Measurements from ENCODE around the gene DYNC2LI1.

DYNC2LI1 gene

DNA sequence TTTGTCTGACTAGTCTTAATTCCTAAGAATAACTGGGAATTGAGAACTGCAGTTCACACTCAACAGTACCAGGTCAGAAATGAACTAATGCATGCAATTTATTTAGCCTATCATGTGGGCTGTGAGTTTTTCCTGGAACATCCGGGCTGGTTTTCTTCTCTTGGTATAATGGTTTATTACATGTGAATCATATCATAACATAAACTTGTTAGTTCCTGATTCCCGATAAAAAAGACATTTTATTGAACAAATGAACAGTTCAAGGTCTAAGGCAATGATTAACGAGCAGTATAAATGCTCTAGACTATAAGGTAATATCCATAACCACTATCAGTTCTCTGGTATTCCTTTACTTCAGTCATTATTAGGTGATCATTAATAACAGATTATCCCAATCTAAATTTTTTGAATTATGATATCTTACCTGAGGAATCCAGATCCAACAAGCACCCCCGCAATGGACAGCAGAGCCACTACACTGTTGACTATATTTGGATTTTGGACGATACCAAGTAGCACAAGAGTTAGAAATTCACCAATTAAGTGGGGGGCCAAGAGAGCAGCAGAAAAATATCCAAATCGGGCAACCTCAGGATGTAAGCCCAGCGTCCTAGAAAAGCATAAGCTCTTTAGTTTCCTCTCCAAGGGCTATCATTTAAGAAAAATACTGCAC lies 45.8 kb downstream of the DYNC2LI1 start:
- no peak for DNase-seq

DNA sequence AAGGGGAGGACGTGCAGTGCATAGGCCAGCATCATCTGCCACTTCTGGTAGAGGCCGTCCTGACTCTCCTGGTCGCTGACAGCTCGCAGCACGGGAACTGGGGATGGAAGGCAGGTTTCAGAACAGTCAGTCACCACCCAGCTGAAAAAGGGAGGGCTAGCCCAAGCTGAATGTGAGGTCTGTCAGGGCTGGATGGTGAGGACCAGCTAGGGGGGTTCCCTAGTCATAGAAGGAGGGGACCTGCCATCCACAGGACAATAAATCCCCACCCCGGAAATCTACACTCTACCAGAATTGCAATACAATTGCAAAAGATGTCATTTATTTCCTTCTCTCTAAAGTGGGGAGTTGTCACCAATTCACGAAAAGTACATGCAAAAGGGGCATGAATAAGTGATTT lies 49.0 kb downstream of the DYNC2LI1 start:
- no peak for DNase-seq

DNA sequence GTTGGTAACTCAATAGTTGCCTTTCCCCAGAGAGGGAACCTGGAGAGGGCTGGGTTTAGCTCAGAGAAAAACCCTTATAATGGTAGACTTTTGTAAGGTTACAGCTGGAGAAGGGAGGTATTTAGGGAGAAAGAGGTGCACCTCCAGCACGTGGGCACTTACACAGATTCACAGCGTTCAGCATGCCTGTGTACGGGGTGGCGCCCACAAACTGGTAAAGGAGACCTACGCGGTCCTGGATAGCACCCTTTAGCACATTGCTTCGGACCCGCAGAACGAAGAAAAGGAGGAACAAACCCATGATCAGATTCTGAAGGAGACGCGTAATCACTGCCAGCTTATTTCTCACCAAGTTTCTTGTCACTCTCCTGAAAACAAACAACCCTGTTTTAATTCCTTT lies 49.9 kb downstream of the DYNC2LI1 start:
- no peak for DNase-seq

DNA sequence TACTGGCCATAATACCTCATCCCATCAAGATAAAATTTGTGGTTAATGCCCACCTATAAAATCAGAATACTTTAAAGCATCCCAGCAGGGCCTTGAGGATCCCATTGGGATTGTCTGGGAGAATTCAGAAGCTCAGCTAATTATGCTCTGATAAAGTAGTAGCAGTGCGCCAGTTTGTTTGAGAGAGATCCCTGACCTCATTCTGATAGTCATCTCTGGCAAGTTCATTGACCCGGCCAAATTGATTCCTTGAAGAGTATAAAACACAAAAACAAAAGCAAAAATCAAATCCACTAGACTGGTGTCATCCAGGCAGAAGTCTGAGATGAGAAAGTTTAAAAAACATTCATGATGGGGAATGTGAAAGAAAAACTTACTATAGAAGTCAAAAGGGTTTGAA lies 50.7 kb downstream of the DYNC2LI1 start:
- no peak for DNase-seq

DNA sequence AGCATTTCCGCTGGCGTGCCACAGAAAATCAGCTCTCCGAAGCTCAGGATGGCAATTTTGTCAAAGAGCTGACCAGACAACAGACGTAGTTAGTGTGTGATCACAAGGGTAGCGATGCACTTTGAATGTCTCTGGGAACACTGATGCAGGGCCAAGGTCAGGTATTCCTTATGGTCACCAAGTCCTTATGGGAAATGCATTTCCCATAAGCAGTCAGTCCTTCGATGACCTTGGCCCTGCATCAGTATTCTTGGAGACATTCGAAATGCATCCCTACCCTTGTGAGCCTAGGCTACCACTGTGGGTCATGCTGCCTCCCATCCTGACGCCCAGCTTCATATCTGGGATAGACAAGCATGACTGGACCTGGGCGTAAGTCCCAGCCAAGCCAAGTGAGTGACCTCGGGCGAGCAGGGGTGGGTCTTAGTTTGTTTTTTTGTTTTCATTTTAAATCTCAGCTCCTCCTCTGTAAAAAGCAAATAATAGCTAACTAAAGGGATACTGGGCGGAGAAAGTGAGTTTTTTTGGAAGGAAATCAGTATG lies 51.2 kb downstream of the DYNC2LI1 start:
- DNase-seq: no peak

DNA sequence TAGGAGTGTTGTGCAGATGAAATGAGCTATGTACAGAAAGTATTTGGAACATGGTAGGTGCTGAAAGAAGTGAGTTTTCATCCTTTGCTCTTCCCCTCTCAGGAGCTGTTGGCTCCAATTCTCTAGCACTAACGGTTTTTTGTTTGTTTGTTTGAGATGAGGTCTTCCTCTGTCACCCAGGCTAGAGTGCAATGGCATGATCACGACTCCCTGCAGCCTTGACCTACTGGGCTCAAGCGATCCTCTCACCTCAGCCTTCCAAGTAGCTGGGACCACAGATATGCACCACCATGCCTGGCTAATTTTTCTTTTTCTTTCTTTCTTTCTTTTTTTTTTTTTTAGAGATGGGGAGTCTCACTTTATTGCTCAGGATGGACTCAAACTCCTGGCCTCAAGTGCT lies 52.0 kb downstream of the DYNC2LI1 start:
- no peak for DNase-seq

DNA sequence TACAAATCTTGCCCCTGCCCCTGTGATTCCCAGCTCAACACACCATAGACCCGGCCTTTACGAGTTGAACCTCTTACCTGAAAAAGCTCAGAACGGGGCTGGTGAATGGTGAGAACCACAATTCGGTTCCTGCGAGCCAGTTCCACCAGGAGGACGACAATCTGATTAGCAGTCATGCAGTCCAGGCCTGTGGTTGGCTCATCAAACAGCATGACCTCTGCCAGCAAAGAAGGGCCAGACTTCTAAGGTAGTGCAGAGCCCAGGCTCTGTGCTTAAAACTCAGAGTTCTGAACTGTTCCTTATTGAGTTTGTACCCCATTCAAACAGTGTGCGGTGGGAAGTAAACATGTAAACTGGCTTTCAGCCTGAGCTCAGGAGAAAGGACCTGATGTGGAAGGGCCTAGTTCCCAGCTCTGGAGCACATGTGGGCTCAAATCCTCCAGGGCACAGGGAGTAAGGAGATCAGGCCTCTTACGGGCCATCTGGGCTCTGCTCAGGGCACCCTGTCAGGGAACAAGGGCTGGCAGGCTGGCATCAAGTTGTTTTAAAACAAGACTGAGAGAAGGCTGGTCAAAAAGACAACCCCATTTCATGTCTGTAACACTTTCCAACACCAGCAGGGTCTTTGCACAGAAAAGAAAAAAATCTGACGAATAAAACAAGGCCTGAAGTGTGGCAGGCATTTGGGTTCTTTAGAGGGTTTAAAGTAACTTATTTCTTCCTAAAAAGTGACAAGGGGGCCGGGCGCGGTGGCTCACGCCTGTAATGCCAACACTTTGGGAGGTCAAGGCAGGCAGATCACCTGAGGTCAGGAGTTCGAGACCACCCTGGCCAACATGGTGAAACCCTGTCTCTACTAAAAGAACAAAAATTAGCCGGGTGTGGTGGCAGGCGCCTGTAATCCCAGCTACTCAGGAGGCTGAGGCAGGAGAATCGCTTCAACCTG lies 52.7 kb downstream of the DYNC2LI1 start:
- no peak for DNase-seq

DNA sequence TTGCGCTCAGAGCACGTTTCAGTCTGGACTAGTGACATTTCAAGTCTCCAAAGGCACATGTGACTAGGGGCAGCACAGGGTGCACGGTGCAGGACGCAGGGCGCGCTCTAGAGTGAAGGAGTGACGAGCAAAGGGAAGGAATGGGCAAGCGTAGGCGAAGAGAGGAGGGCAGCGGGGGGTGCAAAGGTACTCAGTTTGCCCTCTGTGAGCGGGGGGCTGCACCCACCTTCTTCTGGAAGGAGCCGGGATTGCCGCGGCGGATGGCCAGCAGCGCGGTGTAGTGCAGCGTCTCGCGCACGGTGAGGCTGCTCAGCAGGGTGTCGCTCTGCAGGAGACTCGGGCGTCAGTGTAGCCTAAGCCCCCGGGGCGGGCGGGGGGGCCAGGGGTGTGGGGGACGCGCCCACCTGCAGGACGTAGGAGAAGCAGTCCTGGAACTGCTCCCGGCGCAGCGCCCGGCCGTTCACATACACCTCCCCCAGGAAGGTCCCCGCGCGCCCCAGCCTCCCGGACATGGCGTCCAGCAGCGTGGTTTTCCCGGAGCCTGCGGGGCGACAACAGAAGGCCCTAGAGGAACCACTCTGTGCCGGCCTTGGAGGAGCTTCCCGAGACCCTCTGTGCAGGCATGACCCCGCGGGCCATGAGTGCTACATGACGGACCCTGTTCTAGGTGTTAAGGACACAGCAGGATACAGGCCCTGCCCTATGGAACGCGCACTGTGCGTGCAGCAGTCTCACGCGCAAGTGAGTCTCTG lies 57.9 kb downstream of the DYNC2LI1 start:
- no peak for DNase-seq

DNA sequence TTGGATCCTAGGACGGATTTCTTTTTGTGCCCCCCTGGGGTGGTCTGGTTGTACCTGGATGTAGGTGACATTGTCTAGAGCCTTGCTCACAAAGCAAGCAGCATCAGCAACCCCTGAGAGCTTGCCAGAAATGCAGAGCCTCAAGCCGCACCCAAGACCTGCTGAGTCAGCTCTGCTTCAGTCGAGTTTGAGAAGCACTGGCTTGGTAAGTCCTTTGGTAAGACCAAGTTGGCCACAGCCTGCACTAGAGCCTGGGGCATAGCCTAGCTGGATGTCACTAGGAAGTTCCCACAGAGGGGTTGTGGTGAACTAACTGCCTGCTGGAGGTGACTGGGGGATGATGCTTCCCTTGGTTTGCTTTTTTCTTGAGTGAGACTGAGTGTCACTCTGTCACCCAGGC lies 58.6 kb downstream of the DYNC2LI1 start:
- no peak for DNase-seq

DNA sequence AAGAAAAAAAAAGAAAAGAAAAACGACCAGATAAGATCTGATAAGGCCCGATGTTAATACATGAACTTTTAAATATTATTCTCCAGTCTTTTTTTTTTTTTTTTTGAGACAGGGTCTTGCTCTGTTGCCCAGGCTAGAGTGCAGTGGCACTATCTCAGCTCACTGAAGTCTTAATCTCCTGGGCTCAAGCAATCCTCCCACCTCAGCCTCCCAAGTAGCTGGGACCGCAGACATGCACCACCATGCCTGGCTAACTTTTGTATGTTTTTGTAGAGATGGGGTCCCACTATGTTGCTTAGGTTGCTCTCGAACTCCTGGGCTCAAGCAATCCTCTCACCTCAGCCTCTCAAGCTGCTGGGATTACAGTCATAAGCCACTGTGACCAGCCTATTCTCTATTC lies 63.2 kb downstream of the DYNC2LI1 start:
- no peak for DNase-seq

DNA sequence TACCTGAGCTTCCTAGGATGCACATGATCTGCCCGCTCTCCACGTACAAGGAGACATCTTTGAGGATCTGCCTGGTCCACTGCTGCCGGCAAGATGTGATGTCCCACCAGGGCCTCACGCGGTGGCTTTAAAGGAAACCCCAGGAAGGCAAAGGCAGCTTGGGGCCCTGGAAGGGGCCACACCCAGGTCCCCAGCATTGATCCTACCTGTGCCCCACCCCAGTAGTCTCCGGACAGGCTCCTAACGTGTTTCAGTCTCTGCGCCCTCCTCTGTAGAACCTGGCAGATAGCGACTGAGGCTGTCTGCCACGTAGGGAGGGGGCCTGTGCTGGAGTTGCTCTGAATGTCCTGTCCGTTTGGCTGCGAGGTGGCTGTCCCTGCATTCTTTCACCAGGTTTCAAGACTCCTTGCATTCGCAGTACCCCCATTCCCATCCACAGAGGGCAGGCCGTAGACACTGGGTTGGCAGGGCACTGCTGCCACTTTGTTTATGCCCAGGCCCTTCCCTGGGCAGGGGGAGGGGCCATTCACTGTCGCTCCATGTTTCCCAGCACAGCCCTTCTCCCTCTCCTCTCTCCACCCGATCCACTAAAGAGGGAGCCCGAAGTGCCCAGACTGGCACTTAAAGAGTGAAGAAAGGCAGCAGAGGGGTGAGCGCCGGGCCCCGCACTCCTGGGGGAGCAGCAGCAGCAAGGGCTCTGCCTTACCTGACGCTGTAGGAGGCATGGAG lies 64.2 kb downstream of the DYNC2LI1 start:
- DNase-seq: no peak

DNA sequence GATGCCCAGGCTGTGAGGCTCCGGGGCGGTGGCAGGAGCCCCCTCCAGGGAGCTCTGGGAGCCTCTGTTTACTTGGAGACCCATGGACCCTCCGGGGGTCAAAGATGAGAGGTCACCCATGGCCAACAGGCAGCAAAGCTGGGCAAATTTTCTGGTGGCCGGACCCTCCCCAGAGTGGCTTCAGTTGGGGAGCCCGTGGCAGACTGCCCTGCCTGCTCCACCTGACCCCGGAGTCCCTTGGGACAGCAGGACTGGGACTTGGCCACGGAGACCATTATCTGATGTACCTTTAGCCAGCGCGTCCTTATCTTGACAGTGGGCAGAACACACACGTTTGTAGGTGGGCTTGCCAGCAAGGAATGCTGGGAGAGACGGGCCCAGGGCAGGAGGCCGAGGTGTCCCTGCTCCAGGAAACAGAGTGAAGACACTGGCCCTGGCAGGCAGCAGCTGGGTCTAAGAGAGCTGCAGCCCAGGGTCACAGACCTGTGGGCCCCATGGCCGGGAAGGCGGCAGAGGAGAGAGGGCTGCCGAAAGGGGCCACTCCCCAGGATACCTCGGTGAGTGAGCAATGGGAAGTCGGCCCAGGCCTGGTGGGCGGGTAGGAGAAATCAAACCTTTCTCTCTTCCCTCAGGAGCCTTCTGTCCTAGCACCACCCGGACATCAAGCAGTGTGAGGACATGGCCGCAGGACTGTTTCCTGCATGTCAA lies 64.9 kb downstream of the DYNC2LI1 start, which contains the start of the genes ABCG5 and ABCG8:
Gene ABCG5, minus strand, starts transcription at position 280 of the 708 bp plus-strand sequence. Its CDS starts 160 bp downstream, at position 120.
Gene ABCG8, plus strand, starts transcription at position 412 of the 708 bp plus-strand sequence. Its CDS starts 83 bp downstream, at position 495.
- DNase-seq: no peak

DNA sequence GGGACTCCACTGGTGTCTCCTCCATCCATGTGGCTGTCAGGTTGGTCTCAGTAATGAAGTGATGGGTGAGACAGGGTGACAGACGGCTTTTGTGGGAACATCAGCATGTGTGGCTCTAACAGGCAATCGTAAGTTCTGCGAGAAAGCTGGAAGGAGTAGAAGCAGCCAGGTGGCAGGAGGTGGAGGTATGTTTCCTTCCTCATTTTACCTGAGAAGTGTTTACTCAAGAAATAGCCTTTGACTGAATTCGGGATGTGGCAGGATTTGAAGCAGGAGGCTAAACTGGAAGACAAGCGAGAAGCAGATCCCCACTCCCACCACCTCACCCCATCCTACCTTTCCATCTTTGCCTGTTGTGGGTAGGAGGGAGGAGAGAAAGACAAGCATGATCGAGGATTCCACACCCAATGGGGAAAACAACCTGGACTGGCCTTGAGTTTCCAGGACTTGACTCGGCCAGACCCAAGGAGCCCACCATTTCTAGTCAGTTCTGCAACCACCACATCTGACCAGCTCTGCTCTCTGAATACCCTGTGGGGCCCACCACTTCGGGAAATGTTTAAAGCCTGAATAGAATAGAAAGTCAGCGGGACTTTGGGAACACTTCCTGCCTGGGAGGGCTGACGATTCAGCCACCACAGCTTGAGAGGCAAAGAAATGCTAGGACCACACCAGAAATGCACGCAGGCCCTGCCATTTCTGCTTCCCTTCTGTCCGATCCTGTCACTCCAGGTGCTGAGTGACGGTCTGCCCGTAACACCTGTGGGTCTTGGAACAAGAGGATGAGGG lies 66.1 kb downstream of the DYNC2LI1 start:
- no peak for DNase-seq

DNA sequence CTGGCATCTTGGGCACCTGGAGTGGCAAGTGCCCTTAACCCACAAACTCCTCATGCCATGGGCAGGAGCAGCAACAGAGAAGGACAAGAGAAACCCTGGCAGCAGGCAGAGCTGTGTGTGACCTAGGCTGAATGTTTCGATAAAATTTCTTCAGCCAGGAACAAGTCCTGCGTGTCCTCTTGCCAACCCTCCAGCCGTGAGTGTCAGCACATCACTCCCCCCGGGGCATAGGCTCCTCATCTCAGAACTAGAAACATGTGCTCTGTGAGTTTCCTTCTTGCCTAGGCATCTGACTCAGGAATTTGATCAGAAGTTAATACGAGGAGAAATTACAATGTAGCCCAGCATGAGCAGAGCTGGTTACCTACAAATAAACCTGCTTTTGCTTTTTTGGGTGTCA lies 67.1 kb downstream of the DYNC2LI1 start:
- no peak for DNase-seq

DNA sequence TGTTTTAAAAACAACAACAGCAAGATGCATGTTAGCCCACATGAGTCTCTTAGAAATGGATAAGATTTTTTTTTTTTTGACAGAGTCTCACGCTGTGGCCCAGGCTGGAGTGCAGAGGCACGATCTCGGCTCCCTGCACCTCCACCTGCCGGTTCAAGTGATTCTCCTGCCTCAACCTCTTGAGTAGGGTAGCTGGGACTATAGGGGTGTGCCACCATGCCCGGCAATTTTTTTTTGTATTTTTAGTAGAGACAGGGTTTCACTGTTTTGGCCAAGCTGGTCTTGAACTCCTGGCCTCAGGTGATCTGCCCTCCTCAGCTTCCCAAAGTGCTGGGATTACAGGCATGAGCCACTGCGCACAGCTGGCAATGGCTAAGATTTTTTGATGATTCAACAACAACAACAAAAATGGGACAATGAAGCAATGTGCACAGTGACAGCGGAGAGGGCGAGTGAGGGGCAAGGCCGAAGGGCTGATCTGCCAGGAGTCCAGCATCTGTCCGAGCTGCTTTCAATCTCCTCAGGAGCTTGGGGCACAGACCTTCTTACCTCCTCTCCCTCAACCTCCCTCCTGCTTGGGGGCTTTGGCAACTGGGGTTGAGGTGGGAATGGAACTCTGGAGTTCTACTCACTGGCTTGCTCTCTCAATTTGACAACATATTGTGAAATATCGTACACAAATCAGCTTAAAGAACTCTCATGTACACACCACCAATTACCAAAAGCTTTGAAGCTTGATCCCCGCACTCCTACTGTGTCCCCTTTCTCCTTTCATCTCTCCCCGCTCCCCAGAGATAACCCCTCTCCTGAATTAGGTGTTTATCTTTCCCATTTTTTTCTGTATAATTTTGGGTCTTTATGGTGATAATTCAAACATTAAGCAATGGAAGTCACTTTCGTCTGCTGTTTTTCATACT lies 68.4 kb downstream of the DYNC2LI1 start:
- DNase-seq: no peak

DNA sequence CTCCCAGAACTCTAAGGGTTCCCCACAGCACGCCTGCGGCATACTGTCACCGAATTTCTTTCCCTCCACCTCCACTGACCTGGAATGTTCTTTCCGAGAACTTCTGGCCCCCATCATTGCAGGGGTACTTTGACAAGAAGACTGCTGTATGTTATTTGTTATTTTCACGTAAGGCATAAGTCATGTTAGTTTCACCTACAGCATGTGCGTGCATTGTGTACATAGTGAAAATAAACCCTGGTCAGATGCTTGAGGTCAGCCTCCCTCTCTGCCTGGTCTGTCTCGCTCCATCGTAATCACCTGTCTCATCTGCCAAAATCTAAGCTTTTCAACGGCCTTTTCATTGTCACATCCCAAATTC lies 69.0 kb downstream of the DYNC2LI1 start:
- DNase-seq: no peak

DNA sequence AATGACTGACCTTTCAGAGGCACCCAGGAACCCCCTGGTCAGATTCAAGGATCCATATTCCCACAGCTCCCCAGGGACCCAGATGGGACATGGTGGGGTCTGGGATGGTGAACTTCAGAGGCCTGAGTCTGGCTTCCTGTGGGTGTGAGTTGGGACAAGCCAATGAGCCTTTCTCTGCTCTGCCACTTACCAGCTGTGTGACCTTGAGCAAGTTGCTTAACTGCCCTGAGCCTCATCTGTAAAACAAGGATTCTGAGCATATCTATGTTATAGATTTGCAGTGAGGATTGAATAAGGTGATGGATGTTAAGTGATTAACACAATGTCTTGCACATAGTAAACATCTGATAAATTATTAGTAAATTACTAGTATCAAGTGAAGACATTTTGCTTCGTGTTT lies 71.3 kb downstream of the DYNC2LI1 start:
- no peak for DNase-seq

DNA sequence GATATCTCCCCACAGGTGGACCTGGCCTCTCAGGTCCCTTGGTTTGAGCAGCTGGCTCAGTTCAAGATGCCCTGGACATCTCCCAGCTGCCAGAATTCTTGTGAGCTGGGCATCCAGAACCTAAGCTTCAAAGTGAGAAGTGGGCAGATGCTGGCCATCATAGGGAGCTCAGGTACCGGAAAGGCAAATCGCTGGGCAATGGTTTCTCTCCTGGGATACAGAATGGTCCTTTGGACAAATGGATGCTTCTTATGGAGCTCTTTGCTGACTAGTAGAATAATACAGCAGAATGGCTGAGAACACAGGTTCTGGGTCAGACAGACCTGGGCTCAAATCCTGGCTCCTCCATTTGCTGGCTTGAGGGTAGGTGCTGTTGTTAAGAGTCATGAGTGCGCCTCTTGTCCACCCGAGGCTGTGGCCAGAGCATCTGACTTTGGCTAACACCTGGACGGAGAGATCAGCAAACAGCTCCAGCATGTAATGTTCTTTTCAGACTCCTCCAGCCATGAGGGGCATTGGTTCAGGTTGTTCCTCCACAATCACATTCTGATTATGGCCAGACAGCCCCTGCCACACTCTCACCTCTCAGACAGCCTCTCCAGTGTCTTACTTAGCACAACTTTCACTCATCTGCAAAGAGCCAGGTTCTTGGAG lies 72.4 kb downstream of the DYNC2LI1 start:
- no peak for DNase-seq

DNA sequence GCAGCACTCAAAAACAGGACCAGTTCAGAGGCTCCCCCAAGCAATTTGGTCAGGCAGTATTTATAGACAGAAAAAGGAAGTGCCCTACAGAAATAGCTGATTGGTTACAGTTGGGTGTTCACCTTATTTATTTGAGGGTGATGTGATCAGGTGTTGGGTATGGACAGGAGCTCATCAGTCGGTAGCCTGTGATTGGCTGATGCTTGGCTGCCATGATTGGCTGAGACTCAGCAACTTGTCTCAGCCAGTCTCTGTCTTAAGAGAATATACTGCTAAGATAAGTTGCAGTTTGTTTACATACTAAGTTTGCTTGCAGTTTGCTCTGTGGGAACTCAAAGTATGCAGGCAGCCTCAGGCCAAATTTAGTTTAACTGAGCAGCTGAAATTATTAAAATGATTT lies 74.4 kb downstream of the DYNC2LI1 start:
- no peak for DNase-seq

Data from AML-193 (cell line).